ENCODE results near the gene CPN2. TPM values are rescaled to one million over a fixed set of nuclear protein-coding genes. Genes with fewer than 3 reads are reported as not detected.

Gene CPN2
- total and polyA plus RNA-seq, 2 of the 8 experiments (the other 6 are each of a cell fraction or from before 2014, with no cell fraction given), result 0.03 TPM; not detected in 1

- no peak overlapping the region for H4K91ac ChIP-seq (replicated peaks; ENCODE audit: insufficient read length, low read length)
- H2BK120ac ChIP-seq (replicated peaks; ENCODE audit: low read depth, low read length), result no peak overlapping the region
- no peak overlapping the region for H3K4me3 ChIP-seq (ENCODE audit: extremely low read depth in 1 of 4, insufficient read depth in 2 of 4, low read depth in 3 of 4, low read length in 4 of 4)
- H2AK5ac ChIP-seq (ENCODE audit: low read depth, low read length), result no peak overlapping the region
- H4K20me1 ChIP-seq (replicated peaks in 1 of 2; ENCODE audit: control insufficient read depth in 1 of 2, insufficient read depth in 2 of 2, low read length in 2 of 2), result no peaks in the 10 kb centered on the region
- H3K9ac ChIP-seq (replicated peaks in 1 of 4; ENCODE audit: extremely low read depth in 1 of 4, low read depth in 3 of 4, low read length in 3 of 4), result no peak overlapping the region
- no peaks in the 10 kb centered on the region for H3K79me2 ChIP-seq (ENCODE audit: control insufficient read depth in 1 of 2, insufficient read depth in 2 of 2, low read length in 2 of 2)
- ChIA-PET POLR2A (ENCODE audit: partially characterized antibody) (no interaction called here), CTCF (ENCODE audit: partially characterized antibody) (interaction anchor here (1.2 to 1.6 kb wide), 2 partner anchors 12 to 49 kb away, joined by 3 to 5 read pairs; no protein-coding TSS in a partner anchor)
- H3K23me2 ChIP-seq (ENCODE audit: low read depth, low read length), result peaks cover 3% of the 10 kb centered on the region
- no peak overlapping the region for H4K8ac ChIP-seq (ENCODE audit: extremely low read depth, insufficient read depth, low read length)
- TF ChIP-seq POLR2AphosphoS5 (IDR thresholded peaks at IDR 0.05; ENCODE audit: low read depth, low read length) (no peak), SP2 (IDR thresholded peaks at IDR 0.05; ENCODE audit: low read length) (no peak), CREB1 (IDR thresholded peaks at IDR 0.05) (no peak), EZH2 (IDR thresholded peaks at IDR 0.05; ENCODE audit: low read depth, low read length, severe bottlenecking) (no peak), KDM4A (IDR thresholded peaks at IDR 0.05; ENCODE audit: low read depth, low read length, severe bottlenecking) (no peak), HDAC6 (IDR thresholded peaks at IDR 0.05; ENCODE audit: low read depth, low read length) (no peak), CHD2 (IDR thresholded peaks at IDR 0.05; ENCODE audit: low read length) (no peak), RFX5 (IDR thresholded peaks at IDR 0.05; ENCODE audit: borderline replicate concordance, low read depth, low read length) (no peak), KDM1A (IDR thresholded peaks at IDR 0.05; ENCODE audit: borderline replicate concordance, low read length) (no peak), ATF3 (IDR thresholded peaks at IDR 0.05; ENCODE audit: insufficient read depth, low read depth, low read length) (no peak), USF2 (IDR thresholded peaks at IDR 0.05; ENCODE audit: low read length) (no peak), SIN3A (conservative IDR thresholded peaks at IDR 0.05 in 1 of 2, IDR thresholded peaks at IDR 0.05 in 1 of 2; ENCODE audit: low read depth in 1 of 2, low read length in 2 of 2) (no peak)
- no peak overlapping the region for H3K23ac ChIP-seq (ENCODE audit: insufficient read length)
- peaks cover 0 to 4% of the 10 kb centered on the region in 2 experiments; a peak in 1 of 4 replicates for H3K9me3 ChIP-seq (ENCODE audit: insufficient read depth in 2 of 2, low read depth in 1 of 2, low read length in 1 of 2)
- 94% methylated on average over 7 of the region's 7 CpGs; no CpG with 5 or more reads in 1 of the 2 experiments for WGBS, 2 experiments (ENCODE audit: extremely low coverage in 1 of 2, insufficient coverage in 1 of 2, insufficient read length in 1 of 2, insufficient replicate concordance in 2 of 2, low coverage in 1 of 2, low lambda C conversion rate in 2 of 2, missing lambda C conversion rate in 1 of 2)
- no peak overlapping the region for H3K4me2 ChIP-seq (ENCODE audit: insufficient read depth in 1 of 2, low read depth in 2 of 2, low read length in 2 of 2)
- H3K27ac ChIP-seq (ENCODE audit: low read depth, low read length), result no peak overlapping the region
- H3K56ac ChIP-seq (replicated peaks; ENCODE audit: insufficient read length, low read depth, low read length), result no peak overlapping the region
- FAIRE-seq (no peak), DNase-seq (ENCODE audit: low read depth in 1 of 2, low spot score in 2 of 2) (peak in 1 of 2 experiments; percentile 17)
- peaks cover 0 to 9% (median 5%) of the 10 kb centered on the region in 4 experiments; a peak in 4 of 7 replicates for H3K4me1 ChIP-seq (replicated peaks in 1 of 4; ENCODE audit: control insufficient read depth in 3 of 4, insufficient read depth in 4 of 4, low read length in 3 of 4)
- no peak overlapping the region for H2BK20ac ChIP-seq (ENCODE audit: low read length)
- no peak overlapping the region for H3K18ac ChIP-seq (ENCODE audit: extremely low read depth, low read length)
- H3K27me3 ChIP-seq (replicated peaks in 1 of 4; ENCODE audit: control insufficient read depth in 3 of 4, extremely low read depth in 1 of 4, insufficient read depth in 3 of 4, low read length in 3 of 4), result peaks cover 7 to 19% (median 13%) of the 10 kb centered on the region in 4 experiments; a peak in 6 of 7 replicates
- no peak overlapping the region for H2BK5ac ChIP-seq (ENCODE audit: low read depth, low read length)
- H2BK12ac ChIP-seq (ENCODE audit: low read depth, low read length), result no peak overlapping the region
- no peak overlapping the region for H3K14ac ChIP-seq (ENCODE audit: insufficient read length)
- H3K36me3 ChIP-seq (ENCODE audit: control insufficient read depth in 2 of 4, insufficient read depth in 4 of 4, low read length in 3 of 4), result no peaks in the 10 kb centered on the region
- no peak overlapping the region for H2AFZ ChIP-seq (ENCODE audit: low read length)
- no peak overlapping the region for H3K4ac ChIP-seq (replicated peaks; ENCODE audit: insufficient read length, low read depth, low read length)
- H3K79me1 ChIP-seq (ENCODE audit: low read depth, low read length), result no peaks in the 10 kb centered on the region
- no peak overlapping the region for H2BK15ac ChIP-seq (ENCODE audit: low read length)
- H4K5ac ChIP-seq (ENCODE audit: insufficient read length, low read depth, low read length), result no peak overlapping the region
These were observed 41.4 kb upstream of the CPN2 start for GRCh38 chr3:194392576-194392975.

Measured in H1 (cell line).